Ishikawa (cell line): ENCODE data around the gene KCNJ6.

ENCODE experiments used
- CEBPB ChIP-seq: IDR thresholded peaks from 2 replicates; pipeline ENCODE4 v1.6.1; 2012
- CREB1 ChIP-seq: IDR thresholded peaks from 2 replicates; pipeline ENCODE4 v1.6.1; 2012; ENCODE audit warnings: low read depth
- EGR1 ChIP-seq: IDR thresholded peaks from 2 replicates; pipeline ENCODE4 v1.6.1; 2012
- EP300 ChIP-seq: IDR thresholded peaks from 2 replicates; pipeline ENCODE4 v1.6.1; 2012; ENCODE audit warnings: borderline replicate concordance
- FOXM1 ChIP-seq: IDR thresholded peaks from 2 replicates; pipeline ENCODE4 v1.6.1; 2012; ENCODE audit warnings: low read depth, borderline replicate concordance
- MAX ChIP-seq: IDR thresholded peaks from 2 replicates; pipeline ENCODE4 v1.6.1; 2012
- NFIC ChIP-seq: IDR thresholded peaks from 2 replicates; pipeline ENCODE4 v1.6.1; 2012
- RAD21 ChIP-seq: IDR thresholded peaks from 2 replicates; pipeline ENCODE4 v1.6.1; 2012; ENCODE audit warnings: low read depth
- REST ChIP-seq: IDR thresholded peaks from 2 replicates; pipeline ENCODE4 v1.6.1; 2012; ENCODE audit warnings: low read depth, mild to moderate bottlenecking
- TAF1 ChIP-seq: IDR thresholded peaks from 2 replicates; pipeline ENCODE4 v1.6.1; 2012; ENCODE audit warnings: low read depth, mild to moderate bottlenecking
- TCF12 ChIP-seq: IDR thresholded peaks from 2 replicates; pipeline ENCODE4 v1.6.1; 2012; ENCODE audit warnings: low read depth
- TEAD4 ChIP-seq: IDR thresholded peaks from 2 replicates; pipeline ENCODE4 v1.6.1; 2012
- YY1 ChIP-seq: IDR thresholded peaks from 2 replicates; pipeline ENCODE4 v1.6.1; 2012; ENCODE audit warnings: low read depth
- ZBTB7A ChIP-seq: IDR thresholded peaks from 2 replicates; pipeline ENCODE4 v1.6.1; 2012; ENCODE audit warnings: low read depth
- TF ChIP-seq, protein P1 (sequence below): IDR thresholded peaks from 2 replicates; pipeline ENCODE4 v1.6.1; 2012

The KCNJ6 gene

DNA sequence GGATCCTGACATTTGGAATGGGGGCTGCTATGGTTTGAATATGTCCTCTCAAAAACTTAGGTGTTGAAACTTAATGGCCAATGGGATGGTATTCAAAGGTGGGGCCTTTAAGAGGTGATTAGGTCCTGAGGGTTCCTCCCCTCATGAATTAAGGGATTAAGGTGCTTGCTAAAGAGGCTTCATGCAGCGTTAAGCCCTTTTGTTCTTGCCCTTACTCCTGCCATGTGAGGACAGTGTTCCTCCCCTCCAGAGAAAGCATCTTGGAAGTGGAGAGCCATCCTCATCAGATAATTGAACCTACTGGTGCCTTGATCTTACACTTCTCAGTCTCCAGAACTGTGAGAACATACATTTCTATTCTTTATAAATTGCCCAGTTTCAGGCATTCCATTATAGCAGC lies 146.6 kb downstream of the KCNJ6 start:
- TF ChIP-seq TEAD4 (no peak), REST (no peak), NFIC (no peak), TCF12 (no peak), FOXM1 (no peak)

DNA sequence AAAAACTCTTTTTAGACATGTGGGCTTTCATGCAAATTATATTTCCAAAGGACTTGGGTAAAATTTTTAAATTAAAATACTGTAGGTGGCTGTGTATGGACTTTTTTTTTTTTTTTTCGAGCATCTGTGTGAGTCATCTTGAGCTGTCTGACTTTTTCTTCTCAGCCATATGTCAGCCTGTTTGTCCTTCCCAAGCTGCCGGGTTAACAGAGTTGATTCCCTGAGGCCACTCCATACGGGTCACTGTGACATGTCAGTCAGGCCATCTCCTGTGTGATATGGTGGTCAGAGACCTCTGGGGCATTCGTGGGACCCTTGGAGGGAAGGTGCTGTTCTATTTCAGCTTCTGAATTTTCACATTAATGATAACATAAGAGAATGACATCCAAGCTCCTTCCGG lies 148.3 kb downstream of the KCNJ6 start:
- TF ChIP-seq RAD21 (no peak), NFIC (no peak), REST (no peak), TAF1 (no peak), FOXM1 (no peak), EP300 (no peak), MAX (no peak), CEBPB (no peak), ZBTB7A (no peak), TEAD4 (no peak), CREB1 (no peak), YY1 (no peak), TCF12 (no peak), EGR1 (no peak)
- TF ChIP-seq, protein P1, sequence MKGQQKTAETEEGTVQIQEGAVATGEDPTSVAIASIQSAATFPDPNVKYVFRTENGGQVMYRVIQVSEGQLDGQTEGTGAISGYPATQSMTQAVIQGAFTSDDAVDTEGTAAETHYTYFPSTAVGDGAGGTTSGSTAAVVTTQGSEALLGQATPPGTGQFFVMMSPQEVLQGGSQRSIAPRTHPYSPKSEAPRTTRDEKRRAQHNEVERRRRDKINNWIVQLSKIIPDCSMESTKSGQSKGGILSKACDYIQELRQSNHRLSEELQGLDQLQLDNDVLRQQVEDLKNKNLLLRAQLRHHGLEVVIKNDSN, result no peak

DNA sequence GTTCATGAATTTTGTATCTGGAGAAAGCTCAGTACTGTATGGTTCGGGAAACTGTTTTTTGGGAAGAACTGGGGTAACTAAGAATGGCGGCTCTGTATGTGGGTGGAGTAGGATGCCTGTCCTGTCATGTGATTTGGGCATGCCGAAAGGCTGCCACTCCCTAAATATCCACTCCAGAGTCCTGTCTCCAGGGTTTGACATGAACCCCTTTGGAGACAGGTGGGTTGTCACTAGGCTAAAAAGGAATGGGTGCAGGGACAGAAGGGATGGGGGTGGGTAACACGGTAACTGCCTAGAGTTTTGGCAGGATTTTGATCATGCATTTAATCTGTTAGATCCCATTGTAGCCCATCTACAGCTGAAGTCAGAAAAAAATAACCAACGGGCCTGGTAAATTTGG lies 150.1 kb downstream of the KCNJ6 start:
- TF ChIP-seq FOXM1 (no peak), EGR1 (no peak), YY1 (no peak), ZBTB7A (no peak), REST (no peak), NFIC (no peak), RAD21 (no peak), CEBPB (no peak), TEAD4 (no peak)
- TF ChIP-seq, protein P1, result no peak

- TF ChIP-seq TCF12, result no peak
- TF ChIP-seq MAX, result no peak
- TF ChIP-seq, protein P1, result no peak
- TF ChIP-seq YY1, result no peak
- no peak for TF ChIP-seq NFIC
- TF ChIP-seq TEAD4, result no peak
- no peak for TF ChIP-seq RAD21
- TF ChIP-seq FOXM1, result no peak
Observed at GRCh38 chr21:37765221-37765900, 150.9 kb downstream of the KCNJ6 start.

DNA sequence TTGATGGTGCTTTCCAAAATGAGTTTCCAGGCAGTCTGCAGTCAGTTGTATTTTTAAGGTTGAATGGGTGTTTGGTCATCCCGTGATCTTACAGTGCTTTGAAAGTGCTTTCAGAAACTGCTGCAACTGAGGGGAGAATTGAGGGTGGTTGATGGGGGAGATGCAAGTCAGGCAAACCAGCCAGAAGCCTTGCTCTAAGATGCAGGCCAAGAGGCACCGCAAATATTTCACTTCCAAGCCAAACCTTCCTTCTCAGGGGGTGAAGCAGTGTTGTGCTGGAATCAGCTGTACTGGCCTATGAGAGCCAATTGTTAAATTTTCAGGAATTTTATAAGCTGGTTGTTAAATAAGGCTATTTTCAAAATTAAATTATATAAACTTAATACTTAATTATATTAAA lies 151.6 kb downstream of the KCNJ6 start:
- no peak for TF ChIP-seq REST
- no peak for TF ChIP-seq RAD21
- no peak for TF ChIP-seq MAX
- TF ChIP-seq CEBPB, result no peak
- no peak for TF ChIP-seq EGR1
- TF ChIP-seq TCF12, result no peak
- TF ChIP-seq, protein P1, result no peak
- no peak for TF ChIP-seq EP300
- TF ChIP-seq CREB1, result no peak
- TF ChIP-seq FOXM1, result no peak
- no peak for TF ChIP-seq TAF1
